GM21528 (cell line): ENCODE results near the gene FBXW8.
A peak's percentile ranks its signal among the peaks of the same experiment; 100 is the strongest.

Experiments
- ATAC-seq: cut with Tn5 transposase; IDR thresholded peaks from one replicate; pipeline ENCODE4 v1.9.1; 2021; ENCODE audit warnings: mild to moderate bottlenecking, moderate library complexity; ENCODE audit not compliant: unreplicated experiment, low FRiP score

The FBXW8 gene

DNA sequence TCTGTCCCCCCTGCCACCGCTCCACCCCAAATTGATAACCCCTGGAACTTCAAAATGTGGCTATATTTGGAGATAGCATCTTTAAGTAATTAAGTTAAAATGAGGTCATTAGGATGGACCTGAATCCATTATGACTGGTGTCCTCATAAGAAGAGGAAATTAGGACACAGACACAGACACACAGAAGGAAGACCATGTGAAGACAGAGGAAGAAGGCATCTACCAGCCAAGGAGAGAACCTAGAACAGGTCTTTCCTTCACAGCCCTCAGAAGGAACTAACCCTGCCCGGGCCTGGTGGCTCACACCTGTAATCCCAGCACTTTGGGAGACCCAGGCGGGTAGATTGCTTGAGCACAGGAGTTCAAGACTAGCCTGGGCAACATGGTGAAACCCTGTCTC, 25.9 kb upstream of the FBXW8 start:
- ATAC-seq = no peak

DNA sequence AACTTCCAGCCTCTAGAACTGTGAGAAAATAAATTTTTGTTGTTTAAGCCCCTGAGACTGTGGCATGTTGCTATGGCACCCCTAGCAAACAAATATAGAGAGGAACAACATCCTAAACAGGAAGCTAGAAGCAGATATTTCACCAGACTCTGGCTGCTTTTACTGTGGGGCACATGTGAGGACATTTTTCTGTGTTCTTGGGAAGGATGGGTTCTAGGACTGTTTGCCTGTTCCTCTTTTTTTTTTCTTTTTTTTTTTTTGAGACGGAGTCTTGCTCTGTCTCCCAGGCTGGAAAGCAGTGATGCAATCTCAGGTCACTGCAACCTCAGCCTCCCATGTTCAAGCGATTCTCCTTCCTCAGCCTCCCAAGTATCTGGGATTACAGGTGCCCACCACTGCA, 25.3 kb upstream of the FBXW8 start:
- no peak for ATAC-seq

DNA sequence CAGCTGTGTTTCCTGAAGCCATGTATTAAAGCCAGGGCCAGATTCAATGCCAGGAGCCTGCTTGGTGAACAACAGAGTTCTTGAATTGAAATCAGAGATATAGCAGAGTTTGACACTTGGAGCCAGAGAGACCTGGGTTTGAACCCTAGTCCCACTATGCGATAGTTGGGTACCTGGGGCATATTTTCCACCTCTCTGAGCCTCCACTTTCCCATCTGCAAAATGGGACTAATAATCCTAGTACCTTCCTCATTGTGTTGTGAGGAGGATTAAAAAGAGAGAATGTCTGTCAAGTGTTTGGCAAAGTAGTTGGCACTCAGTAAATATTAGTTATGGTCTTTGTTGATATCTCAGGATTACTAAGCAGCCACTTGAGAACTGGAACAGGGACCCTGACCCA, 23.5 kb upstream of the FBXW8 start:
- no peak for ATAC-seq

DNA sequence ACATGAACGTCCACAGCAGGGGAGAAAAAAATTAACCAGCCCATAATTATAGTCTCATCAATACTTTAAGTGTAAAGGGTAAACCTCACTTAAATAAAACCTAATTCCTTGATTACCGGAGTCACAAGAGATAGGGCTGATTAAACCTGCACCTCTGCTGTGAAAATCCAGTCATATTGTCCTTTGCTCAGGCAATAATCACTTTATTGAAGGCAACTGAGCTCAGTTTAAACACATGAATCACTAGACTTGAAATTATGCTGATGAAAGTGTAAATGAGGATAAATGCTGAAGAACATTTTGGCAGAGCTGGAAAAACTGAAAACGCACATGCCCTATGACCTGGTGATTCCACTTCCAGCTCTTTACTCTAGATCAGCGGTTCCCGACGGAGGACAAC, 22.9 kb upstream of the FBXW8 start:
- no peak for ATAC-seq

DNA sequence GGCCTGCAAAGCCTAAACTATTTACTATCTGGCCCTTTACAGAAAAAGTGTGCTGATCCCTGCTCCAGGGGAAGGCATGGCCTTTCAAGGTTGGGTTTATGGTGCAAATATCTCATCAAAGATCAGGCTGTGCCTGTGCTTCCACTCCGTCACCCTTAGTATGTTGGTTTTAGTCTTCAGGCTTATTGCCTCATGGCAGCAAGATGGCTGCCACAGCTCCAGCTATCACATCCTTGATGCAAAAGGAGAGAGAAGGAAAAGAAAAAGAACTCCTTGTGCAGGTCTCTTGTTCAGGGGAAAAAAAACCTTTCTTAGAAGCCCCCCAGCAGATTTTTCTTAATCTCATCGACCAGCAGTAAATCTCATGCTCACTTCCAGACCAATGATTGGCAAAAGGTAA, 20.4 kb upstream of the FBXW8 start:
- ATAC-seq = no peak

DNA sequence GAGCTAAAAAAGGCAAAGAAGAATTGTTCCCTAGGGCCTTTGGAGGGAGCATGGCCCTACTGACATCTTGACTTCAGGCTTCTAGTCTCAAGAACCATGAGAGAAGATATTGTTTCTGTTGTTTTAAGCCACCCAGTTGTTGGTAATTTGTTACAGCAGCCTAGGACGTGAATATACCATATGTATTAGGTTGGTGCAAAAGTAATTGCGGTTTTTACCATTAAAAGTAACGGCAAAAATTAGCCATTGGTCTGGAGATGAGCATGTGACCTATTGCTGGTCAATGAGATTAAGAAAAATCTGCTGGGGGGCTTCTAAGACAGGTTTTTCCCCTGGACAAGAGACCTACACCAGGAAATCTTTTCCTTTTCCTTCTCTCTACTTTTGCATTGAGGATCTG, 19.7 kb upstream of the FBXW8 start:
- no peak for ATAC-seq

DNA sequence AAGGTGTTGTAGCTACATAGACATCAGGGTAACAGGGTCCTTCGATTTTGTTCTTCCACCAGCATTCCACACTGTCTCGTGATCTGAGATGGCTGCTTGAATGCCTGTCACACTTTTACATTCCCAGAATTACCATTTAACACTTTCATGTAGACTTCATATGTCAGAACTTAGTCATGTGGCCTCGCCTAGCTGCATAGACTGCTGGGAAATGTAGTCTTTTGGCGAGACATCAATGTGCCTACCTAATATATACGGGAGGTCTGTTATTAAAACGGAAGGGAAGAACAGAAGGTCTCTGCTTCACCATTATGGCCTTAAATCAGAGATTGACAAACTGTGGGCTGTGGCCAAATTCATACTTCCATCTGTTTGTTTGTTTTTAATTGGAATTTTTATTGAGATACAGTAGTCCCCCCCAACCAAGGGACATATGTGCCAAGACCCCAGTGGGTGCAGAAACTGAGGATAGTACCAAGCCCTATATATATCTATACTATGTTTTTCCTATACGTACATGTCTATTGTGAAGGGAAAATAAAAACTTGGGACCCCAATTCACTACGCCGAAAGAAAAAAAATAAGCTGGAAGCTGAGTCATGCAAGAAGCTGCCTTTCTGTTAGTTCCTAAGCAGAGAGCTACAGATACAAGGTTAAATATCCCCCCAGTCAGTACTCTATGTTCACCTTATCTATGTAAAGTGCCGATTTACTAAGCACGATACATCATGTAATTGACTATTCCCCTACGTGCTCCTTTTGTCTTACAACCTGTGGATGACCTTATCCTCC, 18.2 kb upstream of the FBXW8 start:
- ATAC-seq = no peak

DNA sequence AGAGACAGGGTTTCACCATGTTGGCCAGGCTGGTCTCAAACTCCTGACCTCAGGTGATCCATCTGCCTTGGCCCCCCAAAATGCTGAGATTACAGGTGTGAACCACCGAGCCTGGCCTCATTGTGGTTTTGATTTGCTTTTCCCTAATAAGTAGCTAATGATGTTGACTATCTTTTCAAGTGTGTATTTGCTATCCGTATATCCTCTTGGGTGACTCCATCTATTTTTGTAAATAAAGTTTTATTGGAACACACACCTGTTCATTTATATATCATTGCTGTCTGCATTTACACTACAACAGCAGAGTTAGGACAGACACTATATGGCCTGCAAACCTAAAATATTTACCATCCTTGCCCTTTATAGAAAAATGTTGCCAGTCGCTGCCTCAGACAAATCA, 15.8 kb upstream of the FBXW8 start:
- ATAC-seq = no peak

DNA sequence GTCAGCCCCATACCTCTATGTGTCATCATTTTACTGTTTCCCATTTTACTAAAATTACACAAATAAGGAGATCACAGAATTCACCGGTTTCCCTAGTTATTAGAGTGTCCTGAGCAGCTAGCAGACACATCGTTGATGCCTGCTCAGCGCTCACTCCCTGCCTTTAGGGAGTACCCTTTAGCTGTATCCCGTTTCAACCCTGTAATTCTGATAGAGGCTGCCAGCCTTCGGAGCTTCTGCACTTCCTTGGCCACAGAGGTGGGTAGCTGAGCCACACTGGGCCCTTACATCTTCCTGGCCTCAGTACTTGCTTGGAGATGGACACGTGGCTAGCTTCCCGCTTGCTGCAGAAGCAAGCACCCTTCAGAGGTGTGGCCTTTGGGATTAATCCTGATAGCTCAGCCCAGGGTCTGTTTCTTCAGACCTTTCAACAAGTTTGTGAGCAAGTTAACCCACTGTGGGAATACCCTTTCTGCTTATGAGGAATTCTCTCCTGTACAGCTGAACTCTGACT, 14.3 kb upstream of the FBXW8 start:
- ATAC-seq = no peak

DNA sequence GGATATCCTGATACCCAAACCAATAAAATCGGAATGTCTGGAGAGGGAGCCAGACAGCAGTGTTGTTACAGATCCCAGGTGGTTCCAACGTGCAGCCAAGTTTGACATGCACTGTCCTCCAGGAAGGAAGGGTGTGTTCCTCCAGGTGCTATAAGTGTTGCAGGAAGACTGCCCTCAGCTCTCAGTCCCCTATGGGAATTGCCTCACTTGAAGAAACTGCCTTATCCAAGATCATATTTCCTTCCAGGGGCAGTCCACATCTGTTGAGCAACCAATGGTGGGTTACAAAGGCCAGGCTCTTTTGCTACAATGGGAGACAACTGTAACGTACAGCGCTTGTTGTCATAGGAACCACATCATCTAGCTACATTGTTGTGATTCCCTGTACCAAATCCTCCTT, 13.3 kb upstream of the FBXW8 start:
- no peak for ATAC-seq

DNA sequence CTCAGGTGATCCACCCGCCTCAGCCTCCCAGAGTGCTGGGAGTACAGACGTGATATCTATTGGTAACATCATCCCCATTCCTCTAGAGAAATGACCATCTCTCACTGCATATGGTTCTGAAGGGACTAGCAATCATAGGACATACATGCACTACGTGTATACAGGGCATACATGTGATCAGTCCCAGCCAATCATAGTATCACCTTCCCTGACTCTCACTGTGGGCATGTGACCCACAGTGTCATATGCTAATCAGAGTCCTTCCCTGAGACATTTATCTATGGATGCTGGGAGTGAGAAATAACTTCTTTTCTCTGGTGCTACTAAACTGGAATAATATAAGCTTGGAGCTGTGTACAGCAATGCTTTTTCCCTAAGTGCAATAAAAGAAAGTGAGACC, 12.1 kb upstream of the FBXW8 start:
- no peak for ATAC-seq

DNA sequence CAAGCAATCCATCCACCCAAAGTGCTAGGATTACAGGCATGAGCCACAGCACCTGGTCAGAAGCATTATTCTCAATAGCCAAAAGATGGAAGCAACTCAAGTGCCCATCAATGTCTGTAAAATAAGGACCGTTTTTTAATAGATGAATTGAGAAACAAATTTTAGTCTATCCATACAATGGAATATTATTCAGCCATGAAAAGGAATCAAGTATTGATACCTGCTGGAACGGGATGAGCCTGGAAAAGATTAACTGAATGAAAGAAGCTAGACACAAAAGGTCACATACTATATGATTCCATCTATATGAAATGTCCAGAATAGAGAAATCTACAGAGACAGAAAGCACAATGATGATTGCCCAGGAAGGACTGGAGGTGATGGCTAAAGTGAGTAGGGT, 9.1 kb upstream of the FBXW8 start:
- ATAC-seq = no peak

DNA sequence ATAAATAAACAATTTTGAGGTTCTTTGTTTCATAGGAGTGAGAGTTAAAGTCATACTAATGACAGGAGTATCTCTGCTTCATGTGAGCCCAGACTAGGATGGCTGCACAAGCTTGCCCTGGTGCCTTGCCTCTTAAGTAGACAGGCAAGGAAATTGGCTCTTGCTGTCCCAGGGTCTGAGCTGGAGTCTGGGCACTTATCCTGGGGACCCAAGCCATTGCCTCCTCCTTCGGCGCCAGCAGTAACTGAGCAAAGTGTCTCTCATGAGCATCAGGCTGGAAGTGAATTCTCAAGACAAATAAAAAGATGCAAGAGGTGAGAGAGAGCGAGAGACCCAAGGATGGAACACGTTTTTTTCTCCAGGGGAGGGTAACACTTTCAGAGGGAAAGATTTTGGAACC, 6.9 kb upstream of the FBXW8 start:
- no peak for ATAC-seq

DNA sequence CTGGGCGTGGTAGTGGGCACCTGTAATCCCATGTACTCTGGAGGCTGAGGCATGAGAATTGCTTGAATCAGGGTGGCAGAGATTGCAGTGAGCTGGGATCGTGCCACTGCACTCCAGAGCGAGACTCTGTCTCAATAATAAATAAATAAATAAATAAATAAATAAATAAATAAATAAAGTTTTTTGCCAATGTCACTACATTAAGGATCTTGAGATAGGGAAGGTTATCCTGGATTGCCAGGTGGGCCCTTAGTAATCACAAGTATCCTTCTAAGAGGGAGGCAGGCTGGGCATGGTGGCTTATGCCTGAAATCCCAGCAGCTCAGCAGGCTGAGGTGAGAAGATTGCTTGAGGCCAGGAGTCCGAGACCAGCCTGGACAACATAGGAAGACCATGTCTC, 4.5 kb upstream of the FBXW8 start:
- no peak for ATAC-seq

DNA sequence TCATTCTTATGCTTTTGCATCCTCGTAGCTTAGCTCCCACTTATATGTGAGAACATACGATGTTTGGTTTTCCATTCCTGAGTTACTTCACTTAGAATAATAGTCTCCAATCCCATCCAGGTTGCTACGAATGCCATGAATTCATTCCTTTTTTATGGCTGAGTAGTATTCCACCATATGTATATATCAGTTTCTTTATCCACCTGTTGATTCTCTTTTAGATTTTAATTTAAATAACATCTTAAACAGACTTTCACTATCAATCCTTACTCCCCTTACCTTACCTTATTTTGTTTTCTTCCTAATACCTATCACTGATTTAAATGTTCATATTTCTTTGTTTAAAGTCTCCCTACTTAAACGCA, 488 bp upstream of the FBXW8 start:
- ATAC-seq = no peak

DNA sequence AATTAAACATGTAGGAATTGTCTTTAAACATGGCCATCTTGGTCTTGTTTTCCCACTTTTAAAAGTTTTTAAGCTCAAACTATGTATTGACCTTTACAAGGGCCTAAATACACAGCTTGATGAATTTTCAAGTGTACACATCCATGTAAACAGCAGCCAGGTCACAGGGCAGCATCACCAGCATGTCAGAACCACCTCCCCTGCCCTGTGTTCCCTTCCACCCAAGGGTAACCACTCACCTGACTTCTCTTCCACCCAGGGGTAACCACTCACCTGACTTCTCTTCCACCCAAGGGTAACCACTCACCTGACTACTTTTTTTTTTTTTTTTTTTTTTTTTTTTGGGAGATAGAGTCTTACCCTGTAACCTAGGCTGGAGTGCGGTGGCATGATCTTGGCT, 4.6 kb downstream of the FBXW8 start:
- no peak for ATAC-seq

DNA sequence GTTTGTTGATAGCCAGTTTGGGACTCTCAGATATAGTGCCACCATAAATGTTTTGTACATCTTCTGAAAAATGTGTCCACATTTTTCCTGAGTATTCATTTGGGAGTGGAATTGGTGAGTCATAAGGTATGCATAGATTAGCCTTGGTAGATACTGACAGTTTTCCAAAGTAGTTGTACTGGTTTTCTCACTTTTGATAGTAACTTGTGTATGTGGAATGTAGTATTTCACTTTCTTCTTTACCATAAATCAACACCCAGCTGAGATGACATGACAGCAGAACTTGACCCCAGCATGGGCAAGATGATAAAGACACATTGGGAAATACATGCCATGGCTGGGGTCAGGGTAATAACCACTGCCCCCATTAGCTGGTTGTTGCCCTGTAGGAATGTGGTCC, 5.4 kb downstream of the FBXW8 start:
- no peak for ATAC-seq

DNA sequence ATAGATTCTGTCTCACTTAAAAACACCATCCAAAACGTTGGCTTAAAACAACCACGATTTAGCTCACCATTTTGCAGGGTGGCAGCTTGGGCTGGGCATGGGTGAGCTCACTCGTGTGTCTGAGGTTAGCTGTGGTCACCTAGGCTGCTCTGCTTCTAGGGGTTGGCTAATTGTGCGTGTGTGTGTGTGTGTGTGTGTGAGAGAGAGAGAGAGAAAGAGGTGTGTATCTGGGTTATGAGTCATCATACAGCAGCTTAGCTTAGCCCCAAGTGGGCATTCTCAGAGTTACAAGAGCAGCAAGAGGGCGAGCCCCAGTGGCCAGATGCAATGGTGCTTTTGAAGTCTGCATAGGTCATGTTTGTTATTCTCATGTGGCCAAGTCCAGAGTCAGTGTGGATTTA, 6.0 kb downstream of the FBXW8 start:
- ATAC-seq = peak; percentile 82

DNA sequence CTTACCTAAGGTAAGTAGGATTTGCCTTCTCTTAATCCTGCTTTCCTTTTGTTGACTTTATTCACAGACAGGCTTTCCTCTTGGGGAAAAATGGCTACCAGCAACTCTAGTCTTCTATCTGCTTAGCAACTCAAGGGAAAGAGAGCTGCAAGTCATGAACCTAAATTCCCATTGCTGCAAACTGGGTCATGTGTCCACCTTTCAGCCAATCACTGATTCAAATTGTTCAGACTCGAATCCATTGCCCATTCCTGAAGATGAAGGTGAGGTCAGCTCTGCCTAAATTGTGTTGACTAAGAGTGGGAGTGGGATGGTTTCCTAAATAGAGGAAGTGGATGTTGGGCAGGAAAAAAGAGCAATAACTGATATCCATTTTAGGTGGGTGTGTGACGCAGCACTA, 7.7 kb downstream of the FBXW8 start:
- ATAC-seq = no peak

DNA sequence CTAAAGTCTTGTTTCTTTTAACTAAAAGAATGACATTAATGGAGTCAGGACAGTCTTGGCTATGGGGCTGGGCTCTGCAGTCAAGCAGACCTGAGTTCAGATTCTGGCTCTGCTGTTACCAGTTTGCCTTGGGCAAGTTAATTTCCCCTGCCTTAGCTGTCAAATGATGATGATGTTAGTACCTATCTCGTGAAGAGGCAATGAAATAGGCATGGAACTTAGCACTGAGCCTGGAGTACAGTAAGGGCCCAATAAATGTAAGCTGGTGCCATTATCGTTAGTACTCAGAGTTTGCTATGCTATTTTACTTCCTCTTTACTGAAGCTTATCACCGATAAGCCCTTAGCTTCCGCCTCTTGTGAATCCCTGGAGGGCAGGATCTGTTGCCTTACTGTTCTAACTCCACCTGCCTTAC, 8.5 kb downstream of the FBXW8 start:
- no peak for ATAC-seq

DNA sequence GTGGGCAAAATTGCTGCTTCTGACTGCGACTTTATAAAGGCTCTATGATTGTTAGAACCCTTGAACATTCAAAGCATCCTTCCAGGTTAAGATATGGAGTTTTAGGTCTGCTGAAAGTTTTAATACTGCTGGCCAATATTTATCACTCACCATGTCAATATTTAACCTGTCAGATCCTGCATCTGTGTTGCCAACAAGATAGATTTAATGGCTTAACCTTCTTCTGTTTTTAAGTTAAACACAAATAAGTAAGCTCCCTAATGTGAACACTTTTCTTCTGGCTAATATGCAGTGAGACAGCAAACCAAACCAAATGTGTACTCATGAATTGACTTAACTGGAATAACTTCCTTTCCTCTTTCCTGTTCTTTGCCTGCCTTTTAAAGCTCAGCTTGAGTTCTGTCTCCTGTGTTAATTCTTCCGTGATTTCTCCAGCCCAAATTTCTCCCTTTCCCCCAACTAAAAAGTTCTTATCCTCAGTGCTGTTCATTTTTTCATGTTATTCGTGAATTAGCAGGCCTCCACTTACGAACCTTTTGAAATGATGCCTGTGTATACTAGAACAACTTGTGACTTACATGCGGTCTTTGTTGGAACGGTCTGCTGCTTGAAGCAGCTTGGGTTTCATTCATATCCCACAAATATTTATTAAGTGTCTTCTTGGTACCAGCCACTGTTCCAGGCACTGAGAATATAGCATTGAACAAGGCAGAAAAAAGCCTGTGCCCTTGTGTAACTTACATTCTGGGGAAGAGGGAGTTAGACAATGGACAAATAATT, 9.1 kb downstream of the FBXW8 start:
- ATAC-seq = no peak

DNA sequence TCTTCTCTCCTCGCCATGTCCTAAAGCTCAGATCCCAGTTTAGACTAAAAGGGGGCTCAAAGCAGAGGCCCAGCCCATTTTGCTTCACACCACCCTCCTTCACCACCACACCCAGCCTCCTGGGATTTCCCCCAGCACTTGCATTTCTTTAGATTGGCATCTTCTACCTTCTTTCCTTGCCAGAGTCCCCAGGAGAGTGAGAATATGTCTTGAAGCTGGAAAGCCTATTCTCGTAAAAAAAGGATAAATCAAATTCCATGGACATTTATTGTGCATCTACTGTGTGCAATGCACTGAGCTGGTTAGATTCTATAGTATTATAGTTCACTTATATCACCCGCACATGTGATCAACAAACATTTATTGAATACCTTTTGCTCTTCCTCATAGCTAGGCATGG, 10.2 kb downstream of the FBXW8 start:
- no peak for ATAC-seq
